GM19328 (cell line): Measurements from ENCODE around the gene UCMA.
"Not testable (repeated sequence)": the region's sequence is repeated elsewhere in the genome, so short reads cannot be mapped to it uniquely, and the experiment has no call there.

ENCODE experiments used
- ATAC-seq: cut with Tn5 transposase; IDR thresholded peaks from one replicate; pipeline ENCODE4 v1.9.1; 2021; ENCODE audit warnings: mild to moderate bottlenecking, moderate library complexity; ENCODE audit not compliant: unreplicated experiment

UCMA gene

GRCh38 chr10:13234736-13235135, 562 bp upstream of the UCMA start:
- ATAC-seq = not testable (repeated sequence)

DNA sequence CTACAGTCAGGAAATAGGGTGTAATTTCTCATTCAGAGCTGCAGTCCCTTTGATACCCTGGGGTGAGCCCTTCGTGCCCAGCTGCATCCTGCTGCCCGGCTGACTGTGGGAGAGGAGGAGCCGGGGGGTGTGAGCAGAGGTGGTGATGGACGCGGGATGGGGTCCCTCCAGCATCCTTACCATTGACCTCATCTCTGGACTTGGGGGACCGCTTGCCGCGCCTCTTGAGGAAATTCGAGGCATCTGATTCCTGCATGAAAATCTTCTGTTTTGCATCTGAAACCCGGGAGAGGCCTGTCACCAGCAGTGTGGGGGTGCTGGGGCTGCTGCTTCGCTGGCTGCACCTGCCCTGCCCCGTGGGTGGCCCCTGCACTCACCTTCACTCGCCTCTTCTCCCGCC, 816 bp downstream of the UCMA start:
- no peak for ATAC-seq

- no peak for ATAC-seq
Measured at GRCh38 chr10:13231808-13232207, 2.4 kb downstream of the UCMA start.

GRCh38 chr10:13231190-13231589, 3.0 kb downstream of the UCMA start:
- no peak for ATAC-seq

- ATAC-seq = no peak
Measured at GRCh38 chr10:13227031-13227430, 7.1 kb downstream of the UCMA start.

- ATAC-seq = no peak
Measured at GRCh38 chr10:13225601-13226000, 8.6 kb downstream of the UCMA start.

GRCh38 chr10:13224210-13224995, 9.8 kb downstream of the UCMA start:
- no peak for ATAC-seq

- ATAC-seq = no peak
Measured at GRCh38 chr10:13223241-13223640, 10.9 kb downstream of the UCMA start.

DNA sequence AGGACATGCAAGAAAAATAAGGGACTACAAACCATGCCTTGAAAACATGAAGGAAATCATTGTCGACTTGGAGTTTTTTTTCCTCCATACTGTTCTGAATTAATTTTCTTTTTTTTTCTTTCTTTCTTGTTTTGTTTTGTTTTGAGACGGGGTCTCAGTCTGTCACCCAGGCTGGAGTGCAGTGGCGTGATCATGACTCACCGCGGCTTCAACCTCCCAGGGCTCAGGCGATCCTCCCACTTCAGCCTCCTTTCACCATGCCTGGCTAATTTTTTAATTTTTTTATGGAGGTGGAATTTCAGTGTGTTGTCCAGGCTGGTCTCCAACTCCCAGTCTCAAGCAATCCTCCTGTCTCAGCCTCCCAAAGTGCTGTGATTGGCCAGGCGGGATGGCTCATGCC, 11.6 kb downstream of the UCMA start:
- ATAC-seq = no peak

DNA sequence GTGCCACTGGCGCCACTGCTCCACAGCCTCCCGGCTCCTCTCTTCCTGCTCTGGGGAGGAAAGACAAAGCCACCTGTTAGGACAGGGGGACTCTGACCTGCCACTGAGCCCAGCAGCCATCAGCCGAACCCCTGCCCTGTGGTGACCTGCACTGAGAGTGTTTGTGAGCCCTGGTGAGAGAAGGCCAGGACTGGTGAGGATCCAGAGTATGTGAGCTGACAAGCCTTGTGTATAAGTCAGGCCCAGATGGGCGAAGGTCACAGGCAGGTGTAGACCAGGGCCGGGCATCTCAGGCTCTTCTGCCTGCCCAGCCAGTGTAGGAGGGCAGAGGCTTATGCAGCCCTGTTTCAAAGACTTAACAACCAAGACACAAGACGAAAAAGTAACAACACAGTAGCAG, 12.0 kb downstream of the UCMA start:
- no peak for ATAC-seq

GRCh38 chr10:13221572-13221971, 12.6 kb downstream of the UCMA start:
- ATAC-seq = no peak

- ATAC-seq = no peak
Measured at GRCh38 chr10:13219685-13220670, 14.2 kb downstream of the UCMA start.

DNA sequence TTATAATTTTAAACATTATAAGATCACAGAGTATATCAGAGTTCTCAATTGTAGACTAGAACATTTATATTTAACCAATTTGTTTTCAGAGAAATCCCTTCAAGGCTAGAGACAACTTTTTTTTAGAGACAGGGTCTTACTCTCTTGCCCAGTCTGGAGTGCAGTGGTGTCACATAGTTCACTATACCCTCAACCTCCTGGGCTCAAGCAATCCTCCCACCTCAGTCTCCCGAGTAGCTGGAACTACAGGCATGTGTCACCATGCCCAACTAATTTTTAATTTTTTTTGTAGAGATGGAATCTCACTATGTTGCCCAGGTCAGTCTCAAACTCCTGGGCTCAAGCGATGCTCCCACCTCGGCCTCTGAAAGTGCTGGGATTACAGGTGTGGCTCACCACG, 15.3 kb downstream of the UCMA start:
- ATAC-seq = no peak

- no peak for ATAC-seq
Measured at GRCh38 chr10:13213163-13213562, 21.0 kb downstream of the UCMA start.

DNA sequence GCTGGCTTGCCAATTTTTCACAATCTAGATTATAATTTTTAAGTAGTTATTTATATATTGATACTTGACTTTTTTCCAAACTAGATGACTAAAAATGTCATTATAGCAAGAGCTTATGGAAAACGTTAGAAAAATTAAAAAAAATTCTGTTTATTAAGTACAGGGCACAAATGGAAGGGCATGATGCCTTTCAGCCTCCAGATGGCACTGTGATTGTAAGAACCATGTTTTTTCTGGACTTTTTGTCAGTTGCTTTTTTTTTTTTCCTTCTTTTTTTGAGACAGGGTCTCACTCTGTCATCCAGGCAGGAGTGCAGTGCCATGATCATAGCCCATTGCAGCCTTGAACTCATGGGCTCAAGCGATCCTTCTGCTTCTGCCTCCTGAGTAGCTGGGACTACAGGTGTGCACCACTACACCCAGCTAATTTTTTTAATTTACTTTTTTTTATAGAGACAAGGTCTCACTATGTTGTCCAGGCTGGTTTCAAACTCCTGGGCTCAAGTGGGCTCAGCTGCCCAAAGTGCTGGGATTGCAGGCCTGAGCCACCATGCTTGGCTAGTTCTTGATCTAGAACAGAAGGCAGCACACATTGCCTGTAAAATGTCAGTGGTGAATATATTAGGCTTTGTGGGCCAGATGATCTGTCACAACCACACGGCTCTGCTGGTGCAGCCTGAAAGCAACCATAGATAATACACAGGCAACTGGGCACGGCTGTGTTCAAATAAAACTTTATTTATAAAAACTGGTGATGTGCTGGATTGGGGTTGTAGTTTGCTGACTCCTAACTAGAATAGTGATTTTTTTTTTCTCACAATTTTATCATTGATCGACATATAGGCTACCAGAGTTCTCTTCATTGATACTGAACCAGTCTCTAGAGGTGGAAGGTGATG, 27.4 kb downstream of the UCMA start:
- no peak for ATAC-seq

GRCh38 chr10:13206091-13206490, 28.1 kb downstream of the UCMA start:
- ATAC-seq = no peak

DNA sequence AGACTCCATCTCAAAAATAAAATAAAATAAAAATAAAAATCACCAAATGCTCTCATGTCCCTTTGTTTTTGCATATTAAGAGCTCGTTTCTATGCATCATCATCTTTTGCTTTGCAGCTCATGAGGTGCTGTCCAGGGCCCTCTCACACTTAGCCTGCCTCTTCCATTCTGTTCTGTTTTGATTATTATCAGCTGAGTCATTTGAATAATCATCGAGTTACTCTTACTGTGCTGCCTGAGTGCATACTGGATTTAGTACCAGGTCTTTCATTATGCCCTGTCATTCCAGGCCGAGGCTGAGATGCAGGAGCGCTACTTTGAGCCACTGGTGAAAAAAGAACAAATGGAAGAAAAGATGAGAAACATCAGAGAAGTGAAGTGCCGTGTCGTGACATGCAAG, 33.0 kb downstream of the UCMA start:
- ATAC-seq = no peak

DNA sequence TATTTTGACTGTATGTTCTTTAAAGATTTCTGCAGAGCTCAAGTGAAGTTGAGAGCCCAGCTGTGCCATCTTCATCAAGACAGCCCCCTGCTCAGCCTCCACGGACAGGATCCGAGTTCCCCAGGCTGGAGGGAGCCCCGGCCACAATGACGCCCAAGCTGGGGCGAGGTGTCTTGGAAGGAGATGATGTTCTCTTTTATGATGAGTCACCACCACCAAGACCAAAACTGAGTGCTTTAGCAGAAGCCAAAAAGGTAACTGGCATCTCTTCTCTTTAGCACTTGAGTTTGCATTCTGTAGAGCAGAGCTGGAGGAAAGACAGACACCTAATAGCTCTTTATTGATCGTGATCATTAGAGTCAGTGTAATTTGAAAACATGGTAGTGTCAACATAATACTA, 39.2 kb downstream of the UCMA start:
- no peak for ATAC-seq

GRCh38 chr10:13193637-13194036, 40.5 kb downstream of the UCMA start:
- no peak for ATAC-seq

- ATAC-seq = no peak
Measured at GRCh38 chr10:13191362-13191761, 42.8 kb downstream of the UCMA start.

GRCh38 chr10:13190816-13191215, 43.4 kb downstream of the UCMA start:
- no peak for ATAC-seq
